Measurements from ENCODE around the gene HOXC6. TPM values are rescaled to one million over a fixed set of nuclear protein-coding genes. Genes with fewer than 3 reads are reported as not detected.

Gene HOXC6
- total and polyA plus RNA-seq, 2 of the 13 experiments (the other 11 are each of a cell fraction or from before 2014, with no cell fraction given) = not detected

- TF ChIP-seq ZBTB7A (CRISPR knock-in tag; IDR thresholded peaks at IDR 0.05) (0 out of 2 replicates have a peak, but pooled peaks have one; percentile 21), KAT8 (CRISPR knock-in tag; IDR thresholded peaks at IDR 0.05) (peak; percentile 55), SKI (IDR thresholded peaks at IDR 0.05; ENCODE audit: partially characterized antibody) (peak; percentile 78), SP1 (IDR thresholded peaks at IDR 0.05) (no peak), SP1 (CRISPR knock-in tag; IDR thresholded peaks at IDR 0.05) (no peak), ZNF792 (CRISPR knock-in tag; IDR thresholded peaks at IDR 0.05) (no peak), YEATS4 (CRISPR knock-in tag; IDR thresholded peaks at IDR 0.05; ENCODE audit: borderline replicate concordance) (0 out of 2 replicates have a peak, but pooled peaks have one; percentile 19), MAX (IDR thresholded peaks at IDR 0.05) (peak; percentile 87), RFX3 (CRISPR knock-in tag; IDR thresholded peaks at IDR 0.05) (no peak), ZNF660 (CRISPR knock-in tag; IDR thresholded peaks at IDR 0.05; ENCODE audit: borderline replicate concordance, low read depth) (no peak), ZNF572 (CRISPR knock-in tag; IDR thresholded peaks at IDR 0.05) (no peak), TBX2 (CRISPR knock-in tag; IDR thresholded peaks at IDR 0.05; ENCODE audit: borderline replicate concordance) (peak; percentile 66; the same call in 1 of the 2 replicates), ZNF607 (CRISPR knock-in tag; IDR thresholded peaks at IDR 0.05; ENCODE audit: borderline replicate concordance) (no peak), ZFP37 (CRISPR knock-in tag; IDR thresholded peaks at IDR 0.05; ENCODE audit: borderline replicate concordance) (no peak), KMT2B (CRISPR knock-in tag; IDR thresholded peaks at IDR 0.05) (no peak), ZNF747 (CRISPR knock-in tag; IDR thresholded peaks at IDR 0.05; ENCODE audit: borderline replicate concordance) (no peak), ZNF775 (CRISPR knock-in tag; IDR thresholded peaks at IDR 0.05; ENCODE audit: borderline replicate concordance) (no peak), PRDM15 (CRISPR knock-in tag; IDR thresholded peaks at IDR 0.05) (peak; percentile 68; the same call in 1 of the 2 replicates), HMGXB3 (CRISPR knock-in tag; IDR thresholded peaks at IDR 0.05; ENCODE audit: borderline replicate concordance) (no peak), ELF3 (CRISPR knock-in tag; IDR thresholded peaks at IDR 0.05) (0 out of 2 replicates have a peak, but pooled peaks have one; percentile 13), PITX1 (CRISPR knock-in tag; IDR thresholded peaks at IDR 0.05) (peak; percentile 49; the same call in 1 of the 2 replicates), HHEX (CRISPR knock-in tag; IDR thresholded peaks at IDR 0.05) (no peak), ZNF749 (CRISPR knock-in tag; IDR thresholded peaks at IDR 0.05; ENCODE audit: borderline replicate concordance) (no peak), KLF9 (CRISPR knock-in tag; IDR thresholded peaks at IDR 0.05; ENCODE audit: low read depth) (no peak), NBN (conservative IDR thresholded peaks at IDR 0.05) (no peak)
These were observed 33.8 kb upstream of the HOXC6 start (continued) for GRCh38 chr12:53994264-53995001.

Data from HepG2 (cell line).